ENCODE measurements around the gene LINC00632.

DNA sequence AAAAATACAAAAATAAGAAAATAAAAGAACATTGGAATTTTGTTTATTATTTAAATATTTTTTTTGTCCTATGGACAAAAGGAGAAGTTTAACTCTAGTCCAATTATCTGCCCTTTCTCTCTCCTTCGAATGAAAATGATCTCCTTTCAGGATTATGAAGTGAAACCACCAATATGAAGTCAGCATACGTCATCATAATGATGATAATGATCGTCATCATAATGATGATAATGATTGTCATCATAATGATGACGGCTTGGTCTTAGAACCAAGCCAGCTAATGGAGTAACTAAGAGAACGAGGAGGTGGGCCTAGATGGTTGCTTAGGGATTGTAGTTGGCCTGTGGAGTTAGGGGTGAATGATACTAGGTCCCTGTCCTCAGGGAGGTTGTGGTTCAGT, 21.9 kb upstream of the LINC00632 start:
- TF ChIP-seq JUNB (IDR thresholded peaks at IDR 0.05) (no peak), POLR2A (IDR thresholded peaks at IDR 0.05; ENCODE audit: low read length) (no peak), HDAC2 (IDR thresholded peaks at IDR 0.05) (no peak), RAD21 (conservative IDR thresholded peaks at IDR 0.05 in 1 of 2, IDR thresholded peaks at IDR 0.05 in 1 of 2) (no peak), POLR2AphosphoS2 (conservative IDR thresholded peaks at IDR 0.05; ENCODE audit: low read length) (no peak), TP53 (CRISPR knock-in tag; IDR thresholded peaks at IDR 0.05) (no peak), TFCP2L1 (CRISPR knock-in tag; IDR thresholded peaks at IDR 0.05) (no peak), RFX5 (IDR thresholded peaks at IDR 0.05) (no peak), MAZ (IDR thresholded peaks at IDR 0.05; ENCODE audit: borderline replicate concordance, low read depth, low read length) (no peak), FOSL2 (IDR thresholded peaks at IDR 0.05) (no peak), FOSL2 (CRISPR knock-in tag; IDR thresholded peaks at IDR 0.05) (no peak)
- TF ChIP-seq, protein P1, sequence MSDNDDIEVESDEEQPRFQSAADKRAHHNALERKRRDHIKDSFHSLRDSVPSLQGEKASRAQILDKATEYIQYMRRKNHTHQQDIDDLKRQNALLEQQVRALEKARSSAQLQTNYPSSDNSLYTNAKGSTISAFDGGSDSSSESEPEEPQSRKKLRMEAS (IDR thresholded peaks at IDR 0.05) = no peak
- TF ChIP-seq, protein P2, sequence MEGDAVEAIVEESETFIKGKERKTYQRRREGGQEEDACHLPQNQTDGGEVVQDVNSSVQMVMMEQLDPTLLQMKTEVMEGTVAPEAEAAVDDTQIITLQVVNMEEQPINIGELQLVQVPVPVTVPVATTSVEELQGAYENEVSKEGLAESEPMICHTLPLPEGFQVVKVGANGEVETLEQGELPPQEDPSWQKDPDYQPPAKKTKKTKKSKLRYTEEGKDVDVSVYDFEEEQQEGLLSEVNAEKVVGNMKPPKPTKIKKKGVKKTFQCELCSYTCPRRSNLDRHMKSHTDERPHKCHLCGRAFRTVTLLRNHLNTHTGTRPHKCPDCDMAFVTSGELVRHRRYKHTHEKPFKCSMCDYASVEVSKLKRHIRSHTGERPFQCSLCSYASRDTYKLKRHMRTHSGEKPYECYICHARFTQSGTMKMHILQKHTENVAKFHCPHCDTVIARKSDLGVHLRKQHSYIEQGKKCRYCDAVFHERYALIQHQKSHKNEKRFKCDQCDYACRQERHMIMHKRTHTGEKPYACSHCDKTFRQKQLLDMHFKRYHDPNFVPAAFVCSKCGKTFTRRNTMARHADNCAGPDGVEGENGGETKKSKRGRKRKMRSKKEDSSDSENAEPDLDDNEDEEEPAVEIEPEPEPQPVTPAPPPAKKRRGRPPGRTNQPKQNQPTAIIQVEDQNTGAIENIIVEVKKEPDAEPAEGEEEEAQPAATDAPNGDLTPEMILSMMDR (IDR thresholded peaks at IDR 0.05) = no peak
- TF ChIP-seq, protein P3, sequence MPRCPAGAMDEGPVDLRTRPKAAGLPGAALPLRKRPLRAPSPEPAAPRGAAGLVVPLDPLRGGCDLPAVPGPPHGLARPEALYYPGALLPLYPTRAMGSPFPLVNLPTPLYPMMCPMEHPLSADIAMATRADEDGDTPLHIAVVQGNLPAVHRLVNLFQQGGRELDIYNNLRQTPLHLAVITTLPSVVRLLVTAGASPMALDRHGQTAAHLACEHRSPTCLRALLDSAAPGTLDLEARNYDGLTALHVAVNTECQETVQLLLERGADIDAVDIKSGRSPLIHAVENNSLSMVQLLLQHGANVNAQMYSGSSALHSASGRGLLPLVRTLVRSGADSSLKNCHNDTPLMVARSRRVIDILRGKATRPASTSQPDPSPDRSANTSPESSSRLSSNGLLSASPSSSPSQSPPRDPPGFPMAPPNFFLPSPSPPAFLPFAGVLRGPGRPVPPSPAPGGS (IDR thresholded peaks at IDR 0.05) = no peak
